ENCODE results near the gene SLC30A10. TPM values are rescaled to one million over a fixed set of nuclear protein-coding genes. Genes with fewer than 3 reads are reported as not detected.
A peak's percentile ranks its signal among the peaks of the same experiment; 100 is the strongest.

The SLC30A10 gene
- total RNA-seq (not detected), polyA plus RNA-seq (not detected), total RNA-seq (0 to 0.09 (median 0) reads per million in 6 experiments)

GRCh38 chr1:219927956-219928790, at the start of gene SLC30A10:
TSS of gene SLC30A10 (minus strand) at chr1:219928557. CDS start at chr1:219928440, 117 bp downstream.
- H3K4me1 Mint-ChIP-seq: peaks cover 9 to 18% (median 12%) of the 10 kb centered on the region in 4 donors
- H3K27me3 Mint-ChIP-seq: peaks cover 19 to 54% (median 36%) of the 10 kb centered on the region in 5 donors
- DNase-seq: no peak
- peak within 1 kb of the TSS; percentile 43 to 90 (median 67) for H3K4me3 Mint-ChIP-seq
- no peaks in the 10 kb centered on the region for H3K9me3 Mint-ChIP-seq
- H3K27ac Mint-ChIP-seq: peak within 1 kb of the TSS in 2 of 10 donors; percentile 32 to 39
- no peak for ATAC-seq
- POLR2A ChIA-PET: no interaction called here
- H3K36me3 Mint-ChIP-seq: peaks cover 0 to 4% (median 2%) of the 10 kb centered on the region in 3 donors

- H3K27me3 Mint-ChIP-seq: no peaks in the 10 kb centered on the region
- peak overlapping the region in 2 of 10 donors; percentile 2 to 94 for H3K27ac Mint-ChIP-seq
These were observed 44.9 kb upstream of the SLC30A10 start for GRCh38 chr1:219973213-219973612.

GRCh38 chr1:219967361-219967760, 39.0 kb upstream of the SLC30A10 start:
- Mint-ChIP-seq H3K4me1 (peaks cover 0 to 6% (median 0%) of the 10 kb centered on the region in 4 donors), H3K4me3 (no peak overlapping the region), H3K27ac (peak overlapping the region in 3 of 10 donors; percentile 1 to 78 (median 57)), H3K36me3 (peaks cover 10 to 49% (median 37%) of the 10 kb centered on the region in 3 donors), H3K27me3 (no peaks in the 10 kb centered on the region), H3K9me3 (peaks cover 0 to 9% (median 0%) of the 10 kb centered on the region in 9 donors)
- ATAC-seq: no peak
- POLR2A ChIA-PET: no interaction called here
- DNase-seq: no peak

More at GRCh38 chr1:219973213-219973612, 44.9 kb upstream of the SLC30A10 start:
- POLR2A ChIA-PET: no interaction called here
- peaks cover 0 to 4% (median 0%) of the 10 kb centered on the region in 4 donors for H3K4me1 Mint-ChIP-seq
- no peak for DNase-seq
- ATAC-seq: no peak
- peaks cover 2 to 93% (median 43%) of the 10 kb centered on the region in 3 donors for H3K36me3 Mint-ChIP-seq
- no peak overlapping the region for H3K4me3 Mint-ChIP-seq
- peaks cover 0 to 2% (median 0%) of the 10 kb centered on the region in 9 donors for H3K9me3 Mint-ChIP-seq

GRCh38 chr1:219966071-219966349, 37.7 kb upstream of the SLC30A10 start:
- H3K9me3 Mint-ChIP-seq: peaks cover 0 to 9% (median 0%) of the 10 kb centered on the region in 9 donors
- H3K36me3 Mint-ChIP-seq: peaks cover 10 to 39% (median 35%) of the 10 kb centered on the region in 3 donors
- peaks cover 0 to 6% (median 0%) of the 10 kb centered on the region in 4 donors for H3K4me1 Mint-ChIP-seq
- H3K4me3 Mint-ChIP-seq: no peak overlapping the region
- DNase-seq (no peak), ATAC-seq (no peak)
- no peak overlapping the region for H3K27ac Mint-ChIP-seq
- POLR2A ChIA-PET: no interaction called here
- no peaks in the 10 kb centered on the region for H3K27me3 Mint-ChIP-seq

GRCh38 chr1:219965285-219966070, 37.1 kb upstream of the SLC30A10 start:
- POLR2A ChIA-PET: no interaction called here
- Mint-ChIP-seq H3K4me1 (peaks cover 0 to 6% (median 0%) of the 10 kb centered on the region in 4 donors), H3K27me3 (no peaks in the 10 kb centered on the region), H3K4me3 (no peak overlapping the region), H3K9me3 (peaks cover 0 to 9% (median 0%) of the 10 kb centered on the region in 9 donors), H3K36me3 (peaks cover 10 to 34% (median 30%) of the 10 kb centered on the region in 3 donors), H3K27ac (no peak overlapping the region)
- ATAC-seq (no peak), DNase-seq (no peak)

- Mint-ChIP-seq H3K36me3 (peaks cover 10 to 13% (median 13%) of the 10 kb centered on the region in 3 donors), H3K27me3 (no peaks in the 10 kb centered on the region), H3K9me3 (peaks cover 0 to 9% (median 0%) of the 10 kb centered on the region in 9 donors), H3K4me3 (no peak overlapping the region), H3K27ac (no peak overlapping the region), H3K4me1 (peaks cover 0 to 6% (median 0%) of the 10 kb centered on the region in 4 donors)
- POLR2A ChIA-PET: no interaction called here
- DNase-seq (no peak), ATAC-seq (no peak)
These were observed 35.1 kb upstream of the SLC30A10 start for GRCh38 chr1:219963432-219963831.

GRCh38 chr1:219961684-219962083, 33.3 kb upstream of the SLC30A10 start:
- Mint-ChIP-seq H3K4me1 (no peaks in the 10 kb centered on the region), H3K9me3 (peaks cover 0 to 9% (median 0%) of the 10 kb centered on the region in 9 donors), H3K4me3 (no peak overlapping the region), H3K36me3 (no peaks in the 10 kb centered on the region), H3K27me3 (no peaks in the 10 kb centered on the region), H3K27ac (no peak overlapping the region)
- no peak for ATAC-seq
- DNase-seq: peak in 1 of 10 donors; percentile 11
- POLR2A ChIA-PET: no interaction called here

- H3K36me3 Mint-ChIP-seq: no peaks in the 10 kb centered on the region
- ATAC-seq (peak in 1 of 2 donors; percentile 46), DNase-seq (no peak)
- POLR2A ChIA-PET: no interaction called here
- peaks cover 0 to 2% (median 0%) of the 10 kb centered on the region in 5 donors for H3K27me3 Mint-ChIP-seq
- H3K4me3 Mint-ChIP-seq: no peak overlapping the region
- no peak overlapping the region for H3K27ac Mint-ChIP-seq
- no peaks in the 10 kb centered on the region for H3K4me1 Mint-ChIP-seq
- peaks cover 0 to 9% (median 0%) of the 10 kb centered on the region in 9 donors for H3K9me3 Mint-ChIP-seq
These were observed 31.3 kb upstream of the SLC30A10 start for GRCh38 chr1:219959540-219960203.

GRCh38 chr1:219958875-219959417, 30.6 kb upstream of the SLC30A10 start:
- Mint-ChIP-seq H3K27ac (no peak overlapping the region), H3K4me1 (no peaks in the 10 kb centered on the region), H3K36me3 (no peaks in the 10 kb centered on the region), H3K27me3 (peaks cover 0 to 5% (median 3%) of the 10 kb centered on the region in 5 donors), H3K9me3 (peaks cover 0 to 4% (median 0%) of the 10 kb centered on the region in 9 donors), H3K4me3 (no peak overlapping the region)
- DNase-seq (no peak), ATAC-seq (no peak)
- POLR2A ChIA-PET: no interaction called here

- no peaks in the 10 kb centered on the region for H3K4me1 Mint-ChIP-seq
- no peaks in the 10 kb centered on the region for H3K9me3 Mint-ChIP-seq
- no peak overlapping the region for H3K27ac Mint-ChIP-seq
- H3K4me3 Mint-ChIP-seq: no peak overlapping the region
- H3K27me3 Mint-ChIP-seq: peaks cover 2 to 8% (median 3%) of the 10 kb centered on the region in 5 donors
- DNase-seq: no peak
- H3K36me3 Mint-ChIP-seq: no peaks in the 10 kb centered on the region
- ATAC-seq: no peak
- POLR2A ChIA-PET: no interaction called here
These were observed 26.5 kb upstream of the SLC30A10 start for GRCh38 chr1:219954736-219955421.

GRCh38 chr1:219954052-219954451, 25.7 kb upstream of the SLC30A10 start:
- Mint-ChIP-seq H3K36me3 (no peaks in the 10 kb centered on the region), H3K27ac (no peak overlapping the region), H3K9me3 (no peaks in the 10 kb centered on the region), H3K4me3 (no peak overlapping the region), H3K27me3 (peaks cover 2 to 8% (median 3%) of the 10 kb centered on the region in 5 donors), H3K4me1 (no peaks in the 10 kb centered on the region)
- POLR2A ChIA-PET: no interaction called here
- DNase-seq (no peak), ATAC-seq (no peak)

- Mint-ChIP-seq H3K36me3 (no peaks in the 10 kb centered on the region), H3K27me3 (peaks cover 2 to 8% (median 3%) of the 10 kb centered on the region in 5 donors), H3K4me3 (no peak overlapping the region), H3K4me1 (no peaks in the 10 kb centered on the region), H3K27ac (no peak overlapping the region), H3K9me3 (peaks cover 0 to 3% (median 0%) of the 10 kb centered on the region in 9 donors)
- DNase-seq: no peak
- POLR2A ChIA-PET: no interaction called here
- ATAC-seq: no peak
These were observed 24.0 kb upstream of the SLC30A10 start for GRCh38 chr1:219952361-219952760.
